Caco-2 (cell line): ENCODE measurements around the gene LMX1A. TPM values are rescaled to one million over a fixed set of nuclear protein-coding genes. Genes with fewer than 3 reads are reported as not detected.

Experiments used
- BruUV-seq: library from RNA; stranded (reverse); fragments of 400-500 nt; replicated peaks from 2 replicates; lab custom pipeline; 2021; lab: Mats Ljungman, UMichigan
- CTCF ChIA-PET: fragments of 300-600 bp; sonication (Branson Sonifier 250); formaldehyde crosslinking; loops from one replicate; lab custom pipeline; 2022; ENCODE audit warnings: antibody characterized with exemption; lab: Charles Lee
- POLR2A ChIA-PET: fragments of 300-600 bp; sonication (Branson Sonifier 250); formaldehyde crosslinking; loops from one replicate; lab custom pipeline; 2022; ENCODE audit warnings: antibody characterized with exemption; lab: Charles Lee
- DNase-seq, 2 experiments: peaks; one replicate each; pipeline versions ENCODE4 v3.0.0 to v3.0.0-alpha.2; 2020 to 2022
- H3K27me3 ChIP-seq: replicated peaks from 2 replicates; pipeline ENCODE4 v1.6.0; 2011; ENCODE audit warnings: low read length; ENCODE audit not compliant: control insufficient read depth, insufficient read depth
- H3K36me3 ChIP-seq: 2 replicates; pipeline ENCODE4 v1.5.1; 2011; ENCODE audit warnings: low read length; ENCODE audit not compliant: control insufficient read depth, insufficient read depth
- H3K4me1 ChIP-seq: fragments of 250-450 bp; sonication (Bioruptor Pico); 2 replicates; pipeline ENCODE4 v1.5.1; 2020; ENCODE audit warnings: mild to moderate bottlenecking
- H3K4me3 ChIP-seq: 2 replicates; pipeline ENCODE4 v1.5.1; 2011; ENCODE audit warnings: low read depth, mild to moderate bottlenecking, control low read depth, low read length
- H3K9me3 ChIP-seq: fragments of 250-450 bp; sonication (Bioruptor Pico); 2 replicates; pipeline ENCODE4 v1.5.1; 2020; ENCODE audit warnings: mild to moderate bottlenecking, moderate library complexity
- H3K27ac Mint-ChIP-seq: one replicate; pipeline ENCODE4 v1.8.0; 2022; ENCODE audit warnings: mixed read lengths; ENCODE audit not compliant: unreplicated experiment
- H3K27me3 Mint-ChIP-seq: one replicate; pipeline ENCODE4 v1.8.0; 2022; ENCODE audit warnings: mixed read lengths; ENCODE audit not compliant: insufficient read depth, unreplicated experiment
- H3K36me3 Mint-ChIP-seq: one replicate; pipeline ENCODE4 v1.8.0; 2022; ENCODE audit warnings: mild to moderate bottlenecking, mixed read lengths; ENCODE audit not compliant: insufficient read depth, unreplicated experiment
- H3K4me1 Mint-ChIP-seq: one replicate; pipeline ENCODE4 v1.8.0; 2022; ENCODE audit warnings: low read depth, mixed read lengths; ENCODE audit not compliant: unreplicated experiment
- H3K4me3 Mint-ChIP-seq: one replicate; pipeline ENCODE4 v1.8.0; 2022; ENCODE audit warnings: mild to moderate bottlenecking, moderate library complexity, mixed read lengths; ENCODE audit not compliant: unreplicated experiment
- H3K9me3 Mint-ChIP-seq: one replicate; pipeline ENCODE4 v1.8.0; 2022; ENCODE audit warnings: mixed read lengths; ENCODE audit not compliant: unreplicated experiment
- CTCF ChIP-seq, 2 experiments: fragments of 200-600 bp in 1 of 2; IDR thresholded peaks; 1 replicate in 1 of 2; 2 replicates in 1 of 2; pipeline versions ENCODE4 v1.5.1 to v1.8.0; 2011 to 2022; ENCODE audit warnings: antibody characterized with exemption in 1 of 2, control low read depth in 1 of 2, inconsistent platforms in 1 of 2, low read depth in 1 of 2, low read length in 1 of 2, mild to moderate bottlenecking in 1 of 2, moderate library complexity in 1 of 2; ENCODE audit not compliant: insufficient read depth in 1 of 2, severe bottlenecking in 1 of 2, unreplicated experiment in 1 of 2
- intact Hi-C: fragments of 100-400 bp; cut with micrococcal nuclease; formaldehyde crosslinking; loops from one replicate; pipeline ENCODE4 v1.10.0; 2022; ENCODE audit not compliant: unreplicated experiment
- total RNA-seq: library from RNA; stranded (reverse); gene quantifications from 2 replicates; pipeline ENCODE4 v1.2.3, GENCODE V29; 2022

Gene LMX1A
- total RNA-seq, 1 experiment from 2014 or later = not detected

GRCh38 chr1:165173409-165173808, 183.1 kb downstream of the LMX1A start:
- no peak for TF ChIP-seq CTCF (IDR thresholded peaks at IDR 0.05; ENCODE audit: insufficient read depth in 1 of 2, low read depth in 1 of 2, low read length in 1 of 2, severe bottlenecking in 1 of 2, unreplicated experiment in 1 of 2)
- Mint-ChIP-seq H3K36me3 (no peaks in the 10 kb centered on the region), H3K9me3 (no peaks in the 10 kb centered on the region), H3K27me3 (peaks cover 3% of the 10 kb centered on the region), H3K4me1 (no peaks in the 10 kb centered on the region), H3K4me3 (no peak overlapping the region), H3K27ac (no peak overlapping the region)
- no peaks in the 10 kb centered on the region for H3K27me3 ChIP-seq
- intact Hi-C loops = no loop called here
- H3K36me3 ChIP-seq = no peaks in the 10 kb centered on the region
- ChIA-PET CTCF (no interaction called here), POLR2A (no interaction called here)
- DNase-seq = no peak
- H3K4me1 ChIP-seq = no peaks in the 10 kb centered on the region
- no peaks in the 10 kb centered on the region for H3K9me3 ChIP-seq
- H3K4me3 ChIP-seq = no peak overlapping the region
- BruUV-seq = no TSS peak

- ChIA-PET POLR2A (no interaction called here), CTCF (no interaction called here)
- Histone ChIP-seq H3K27me3 (no peaks in the 10 kb centered on the region), H3K4me1 (no peaks in the 10 kb centered on the region), H3K9me3 (no peaks in the 10 kb centered on the region), H3K36me3 (no peaks in the 10 kb centered on the region), H3K4me3 (no peak overlapping the region)
- no peak for TF ChIP-seq CTCF (IDR thresholded peaks at IDR 0.05; ENCODE audit: insufficient read depth in 1 of 2, low read depth in 1 of 2, low read length in 1 of 2, severe bottlenecking in 1 of 2, unreplicated experiment in 1 of 2)
- DNase-seq = no peak
- Mint-ChIP-seq H3K36me3 (no peaks in the 10 kb centered on the region), H3K9me3 (no peaks in the 10 kb centered on the region), H3K27me3 (peaks cover 3% of the 10 kb centered on the region), H3K27ac (no peak overlapping the region), H3K4me1 (no peaks in the 10 kb centered on the region), H3K4me3 (no peak overlapping the region)
- intact Hi-C loops = no loop called here
- no TSS peak for BruUV-seq
These were observed 183.8 kb downstream of the LMX1A start for GRCh38 chr1:165172666-165173065.

- H3K4me1 ChIP-seq = no peaks in the 10 kb centered on the region
- POLR2A ChIA-PET = no interaction called here
- Mint-ChIP-seq H3K27me3 (peaks cover 3% of the 10 kb centered on the region), H3K27ac (no peak overlapping the region), H3K4me1 (no peaks in the 10 kb centered on the region), H3K36me3 (no peaks in the 10 kb centered on the region), H3K4me3 (no peak overlapping the region), H3K9me3 (no peaks in the 10 kb centered on the region)
- TF ChIP-seq CTCF (IDR thresholded peaks at IDR 0.05; ENCODE audit: insufficient read depth in 1 of 2, low read depth in 1 of 2, low read length in 1 of 2, severe bottlenecking in 1 of 2, unreplicated experiment in 1 of 2) = no peak
- no peaks in the 10 kb centered on the region for H3K36me3 ChIP-seq
- no peak overlapping the region for H3K4me3 ChIP-seq
- BruUV-seq = no TSS peak
- intact Hi-C loops = no loop called here
- no peak for DNase-seq
- no peaks in the 10 kb centered on the region for H3K9me3 ChIP-seq
- no peaks in the 10 kb centered on the region for H3K27me3 ChIP-seq
- CTCF ChIA-PET = no interaction called here
These were observed 186.8 kb downstream of the LMX1A start for GRCh38 chr1:165169729-165170128.
